Gastroesophageal sphincter (tissue), 4 donors: ENCODE measurements around the gene LYRM1. TPM values are rescaled to one million over a fixed set of nuclear protein-coding genes. Genes with fewer than 3 reads are reported as not detected.
"Not testable (repeated sequence)": the region's sequence is repeated elsewhere in the genome, so short reads cannot be mapped to it uniquely, and the experiment has no call there.

Experiments
- ATAC-seq: fragments of 150-250 bp; one replicate; pipeline ENCODE4 v1.9.1; 2016; ENCODE audit warnings: mild to moderate bottlenecking, moderate library complexity
- H3K27ac ChIP-seq, 4 donors: fragments of 200-600 bp; sonication (generic) in 3 of 4; 1 replicate in 3 of 4; 2 replicates in 1 of 4; pipeline ENCODE4 v1.5.1; 2016 to 2019
- H3K27me3 ChIP-seq: fragments of 200-600 bp; sonication (generic); one replicate; pipeline ENCODE4 v1.5.1; 2019
- H3K36me3 ChIP-seq, 2 donors: fragments of 200-600 bp; sonication (generic); one replicate each; pipeline ENCODE4 v1.5.1; 2019; ENCODE audit warnings: control low read depth in 1 of 2
- H3K4me1 ChIP-seq, 3 donors: fragments of 200-600 bp; sonication (generic); 1 replicate in 2 of 3; 2 replicates in 1 of 3; pipeline ENCODE4 v1.5.1; 2016 to 2019; ENCODE audit warnings: control low read depth in 2 of 3
- H3K4me3 ChIP-seq, 2 donors: fragments of 200-600 bp; sonication (generic); one replicate each; pipeline ENCODE4 v1.5.1; 2019; ENCODE audit warnings: mild to moderate bottlenecking in 1 of 2, moderate library complexity in 1 of 2
- H3K9me3 ChIP-seq, 3 donors: fragments of 200-600 bp; sonication (generic); one replicate each; pipeline ENCODE4 v1.5.1; 2017 to 2019; ENCODE audit warnings: control low read depth in 2 of 3
- EP300 ChIP-seq: sonication (generic); formaldehyde crosslinking; IDR thresholded peaks from one replicate; pipeline ENCODE4 v1.6.1; 2017; ENCODE audit warnings: antibody characterized with exemption, mild to moderate bottlenecking
- POLR2A ChIP-seq, 2 donors: fragments of 450-650 bp; IDR thresholded peaks; one replicate each; pipeline ENCODE4 v1.6.1; 2017; ENCODE audit warnings: antibody characterized with exemption in 2 of 2, mild to moderate bottlenecking in 2 of 2, moderate library complexity in 1 of 2
- POLR2AphosphoS5 ChIP-seq: sonication (generic); formaldehyde crosslinking; IDR thresholded peaks from one replicate; pipeline ENCODE4 v1.6.1; 2017; ENCODE audit warnings: antibody characterized with exemption
- WGBS, 2 donors: methylation state at CpG; one replicate each; pipeline ENCODE4 v1.1.5; 2018; ENCODE audit warnings: low coverage in 1 of 2; 5-methylcytosine and 5-hydroxymethylcytosine counted together
- total RNA-seq, 4 donors: library from RNA; depleted of rRNA; stranded (reverse); fragments of >200 nt; gene quantifications; one replicate each; pipeline ENCODE4 v1.1.0, GENCODE V29; 2016
- TF ChIP-seq, protein P1 (sequence below), 4 experiments: fragments of 200-600 bp in 2 of 4; fragments of 450-650 bp in 2 of 4; sonication (generic) in 1 of 4; IDR thresholded peaks; one replicate each; pipeline ENCODE4 v1.5.1; 2017 to 2019; ENCODE audit warnings: antibody characterized with exemption in 4 of 4, mild to moderate bottlenecking in 2 of 4, moderate library complexity in 2 of 4

The LYRM1 gene
- total RNA-seq, 4 donors from 2014 or later = 54.3 to 88.7 (median 58.7) TPM

DNA sequence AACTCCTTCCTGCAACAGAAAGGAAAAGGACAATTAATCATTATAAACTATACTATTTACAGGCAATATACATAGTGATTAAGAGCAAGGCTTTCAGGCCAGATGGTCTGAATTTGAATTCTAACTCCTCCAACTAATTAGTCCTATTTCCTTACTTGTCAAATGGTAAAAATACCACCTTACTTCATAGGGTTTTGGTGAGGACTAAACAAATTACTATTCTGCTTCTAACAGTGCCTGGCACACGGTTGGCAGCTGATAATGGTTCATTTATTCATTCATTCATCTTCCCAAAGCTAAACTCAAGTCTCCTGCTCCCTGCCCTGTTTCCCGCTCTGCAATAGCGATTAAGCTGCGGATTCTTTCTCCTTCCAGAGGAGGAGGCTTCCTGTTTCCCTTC is 40.2 kb upstream of the LYRM1 start:
- Histone ChIP-seq H3K36me3 (peaks cover 0 to 44% of the 10 kb centered on the region in 2 donors), H3K4me3 (no peak overlapping the region), H3K4me1 (peaks cover 2 to 65% (median 3%) of the 10 kb centered on the region in 3 donors), H3K27ac (peak overlapping the region in 3 of 4 donors; percentile 21 to 42 (median 31)), H3K9me3 (no peaks in the 10 kb centered on the region), H3K27me3 (no peaks in the 10 kb centered on the region)
- TF ChIP-seq POLR2A (IDR thresholded peaks at IDR 0.05) = no peak
- TF ChIP-seq, protein P1, sequence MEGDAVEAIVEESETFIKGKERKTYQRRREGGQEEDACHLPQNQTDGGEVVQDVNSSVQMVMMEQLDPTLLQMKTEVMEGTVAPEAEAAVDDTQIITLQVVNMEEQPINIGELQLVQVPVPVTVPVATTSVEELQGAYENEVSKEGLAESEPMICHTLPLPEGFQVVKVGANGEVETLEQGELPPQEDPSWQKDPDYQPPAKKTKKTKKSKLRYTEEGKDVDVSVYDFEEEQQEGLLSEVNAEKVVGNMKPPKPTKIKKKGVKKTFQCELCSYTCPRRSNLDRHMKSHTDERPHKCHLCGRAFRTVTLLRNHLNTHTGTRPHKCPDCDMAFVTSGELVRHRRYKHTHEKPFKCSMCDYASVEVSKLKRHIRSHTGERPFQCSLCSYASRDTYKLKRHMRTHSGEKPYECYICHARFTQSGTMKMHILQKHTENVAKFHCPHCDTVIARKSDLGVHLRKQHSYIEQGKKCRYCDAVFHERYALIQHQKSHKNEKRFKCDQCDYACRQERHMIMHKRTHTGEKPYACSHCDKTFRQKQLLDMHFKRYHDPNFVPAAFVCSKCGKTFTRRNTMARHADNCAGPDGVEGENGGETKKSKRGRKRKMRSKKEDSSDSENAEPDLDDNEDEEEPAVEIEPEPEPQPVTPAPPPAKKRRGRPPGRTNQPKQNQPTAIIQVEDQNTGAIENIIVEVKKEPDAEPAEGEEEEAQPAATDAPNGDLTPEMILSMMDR (IDR thresholded peaks at IDR 0.05) = no peak
- TF ChIP-seq EP300 = no peak
- TF ChIP-seq POLR2AphosphoS5 = no peak
- 63 to 68% methylated on average over 4 of the region's 4 CpGs for WGBS, 2 donors
- ATAC-seq = no peak

DNA sequence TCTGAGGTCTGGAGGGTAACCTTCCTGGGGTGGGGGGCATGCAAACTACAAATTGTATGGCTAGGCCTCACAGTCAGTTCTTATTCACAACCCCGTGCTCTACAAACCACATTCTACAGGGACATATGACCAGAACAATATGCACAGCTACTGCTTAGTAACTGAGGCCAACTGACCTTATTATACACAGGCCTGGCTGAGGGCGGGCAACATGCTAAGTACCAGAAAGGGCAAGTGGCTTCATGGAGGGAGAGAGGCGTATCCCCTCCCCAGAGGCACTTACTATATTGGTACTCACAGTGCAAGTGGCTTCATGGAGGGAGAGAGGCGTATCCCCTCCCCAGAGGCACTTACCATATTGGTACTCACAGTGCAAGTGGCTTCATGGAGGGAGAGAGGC is 39.6 kb upstream of the LYRM1 start:
- H3K4me1 ChIP-seq = peaks cover 9 to 71% (median 9%) of the 10 kb centered on the region in 3 donors
- not testable (repeated sequence) for H3K27me3 ChIP-seq, ATAC-seq, H3K4me3 ChIP-seq, H3K9me3 ChIP-seq
- 33% methylated on average over 1 of the region's 4 CpGs; no CpG with 5 or more reads in 1 of the 2 donors for WGBS, 2 donors
- peak overlapping the region in 3 of 4 donors; percentile 20 to 31 (median 21) for H3K27ac ChIP-seq
- H3K36me3 ChIP-seq = peaks cover 0 to 39% of the 10 kb centered on the region in 2 donors

DNA sequence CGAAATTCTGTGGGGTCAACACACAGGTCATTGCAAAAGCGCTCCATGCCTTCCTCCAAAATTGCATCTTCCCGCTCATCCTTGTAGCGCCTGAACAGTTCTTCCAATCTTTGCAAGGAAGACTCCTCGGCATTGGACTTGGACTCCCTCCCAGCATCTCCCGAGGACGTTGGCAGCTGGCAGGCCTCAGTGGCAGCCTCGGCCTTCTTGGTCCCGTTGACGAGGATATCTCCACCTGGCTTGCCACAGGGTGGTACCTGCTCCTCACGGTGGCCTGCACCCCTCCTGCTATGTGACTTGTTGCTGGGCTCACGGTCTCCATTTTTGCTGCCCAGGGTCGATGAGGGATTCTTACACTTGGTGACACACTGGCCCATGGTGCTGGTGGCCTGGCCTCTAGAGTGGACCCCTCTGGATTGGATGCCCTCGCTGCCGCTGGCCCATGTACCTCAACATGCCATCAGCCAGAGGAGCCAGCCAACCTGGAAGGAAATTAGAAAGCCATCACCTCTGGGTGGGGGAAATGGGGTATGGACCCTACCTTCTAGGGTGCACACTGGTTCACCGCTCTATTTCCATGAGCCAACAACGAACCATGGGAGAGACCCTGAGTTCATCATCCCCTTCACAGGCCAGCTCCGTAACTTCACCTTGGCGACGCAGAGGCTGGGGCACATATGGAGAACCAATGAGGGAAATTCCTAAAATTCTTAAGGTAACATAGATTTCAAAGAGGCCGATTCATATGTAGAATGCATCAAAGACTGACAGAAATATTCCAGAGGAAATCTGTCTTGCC is 38.2 kb upstream of the LYRM1 start:
- 81 to 91% methylated on average over 3 to 7 of the region's 21 CpGs for WGBS, 2 donors
- Histone ChIP-seq H3K4me3 (no peak overlapping the region), H3K27ac (no peak overlapping the region), H3K4me1 (peaks cover 20 to 84% (median 21%) of the 10 kb centered on the region in 3 donors), H3K27me3 (no peaks in the 10 kb centered on the region), H3K36me3 (peaks cover 0 to 33% of the 10 kb centered on the region in 2 donors), H3K9me3 (no peaks in the 10 kb centered on the region)
- TF ChIP-seq, protein P1 (IDR thresholded peaks at IDR 0.05) = no peak
- no peak for TF ChIP-seq POLR2AphosphoS5
- ATAC-seq = no peak

DNA sequence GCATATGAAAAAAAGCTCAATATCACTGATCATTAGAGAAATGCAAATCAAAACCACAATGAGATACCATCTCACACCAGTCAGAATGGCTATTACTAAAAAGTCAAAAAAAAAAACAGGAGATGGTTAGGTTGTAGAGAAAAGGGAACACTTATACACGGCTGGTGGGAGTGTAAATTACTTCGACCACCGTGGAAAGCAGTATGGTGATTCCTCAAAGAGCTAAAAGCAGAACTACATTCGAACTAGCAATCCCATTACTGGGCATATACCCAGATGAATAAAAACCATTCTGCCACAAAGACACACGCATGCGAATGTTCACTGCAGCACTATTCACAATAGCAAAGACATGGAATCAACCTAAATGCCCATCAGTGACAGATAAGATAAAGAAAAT is 36.2 kb upstream of the LYRM1 start:
- peaks cover 0 to 33% of the 10 kb centered on the region in 2 donors for H3K36me3 ChIP-seq

DNA sequence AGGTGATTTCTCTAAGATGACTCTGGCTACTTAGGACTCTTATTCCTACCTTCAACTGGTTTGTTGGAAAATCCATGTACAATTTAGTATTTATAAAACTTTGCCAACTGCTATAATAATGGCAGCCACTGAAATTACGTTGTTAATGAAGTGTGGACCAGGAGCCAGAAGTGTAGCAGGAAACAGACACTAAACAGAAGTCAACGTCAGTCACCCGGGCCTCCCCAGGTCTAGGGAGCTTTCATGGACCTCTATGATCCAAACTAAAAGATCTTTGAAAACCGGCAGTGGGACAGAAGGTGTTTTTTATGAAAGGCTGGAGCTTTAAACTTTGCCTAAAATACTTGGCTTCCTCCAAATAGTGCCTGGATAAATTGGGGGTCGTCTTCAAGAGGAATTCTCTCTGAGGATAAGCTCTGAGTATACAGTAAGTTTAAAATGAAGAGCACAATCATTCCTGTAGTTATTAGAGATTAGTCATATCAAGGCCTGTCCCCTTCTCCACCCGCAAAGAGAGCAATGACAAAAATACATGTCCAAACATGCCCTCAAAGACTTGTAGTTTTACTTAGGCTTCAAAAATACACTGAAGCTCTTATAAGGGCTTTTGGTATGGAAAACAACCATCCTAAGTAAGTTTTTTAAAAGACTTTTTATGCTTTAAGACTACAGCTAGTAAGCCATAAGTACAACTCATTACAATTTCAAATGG is 35.0 kb upstream of the LYRM1 start:
- Histone ChIP-seq H3K27ac (peak overlapping the region; percentile 68 to 78 (median 77)), H3K4me1 (peaks cover 34 to 93% (median 50%) of the 10 kb centered on the region in 3 donors)
- TF ChIP-seq POLR2AphosphoS5 (no peak), POLR2A (IDR thresholded peaks at IDR 0.05) (no peak), EP300 (no peak)

More for the DNA sequence above, 36.2 kb upstream of the LYRM1 start:
- not testable (repeated sequence) for H3K4me3 ChIP-seq, H3K27me3 ChIP-seq, ATAC-seq, H3K9me3 ChIP-seq
- 91 to 96% methylated on average over 5 to 6 of the region's 6 CpGs for WGBS, 2 donors
- Histone ChIP-seq H3K27ac (peak overlapping the region in 2 of 4 donors; percentile 68 to 78), H3K4me1 (peaks cover 31 to 93% (median 38%) of the 10 kb centered on the region in 3 donors)

DNA sequence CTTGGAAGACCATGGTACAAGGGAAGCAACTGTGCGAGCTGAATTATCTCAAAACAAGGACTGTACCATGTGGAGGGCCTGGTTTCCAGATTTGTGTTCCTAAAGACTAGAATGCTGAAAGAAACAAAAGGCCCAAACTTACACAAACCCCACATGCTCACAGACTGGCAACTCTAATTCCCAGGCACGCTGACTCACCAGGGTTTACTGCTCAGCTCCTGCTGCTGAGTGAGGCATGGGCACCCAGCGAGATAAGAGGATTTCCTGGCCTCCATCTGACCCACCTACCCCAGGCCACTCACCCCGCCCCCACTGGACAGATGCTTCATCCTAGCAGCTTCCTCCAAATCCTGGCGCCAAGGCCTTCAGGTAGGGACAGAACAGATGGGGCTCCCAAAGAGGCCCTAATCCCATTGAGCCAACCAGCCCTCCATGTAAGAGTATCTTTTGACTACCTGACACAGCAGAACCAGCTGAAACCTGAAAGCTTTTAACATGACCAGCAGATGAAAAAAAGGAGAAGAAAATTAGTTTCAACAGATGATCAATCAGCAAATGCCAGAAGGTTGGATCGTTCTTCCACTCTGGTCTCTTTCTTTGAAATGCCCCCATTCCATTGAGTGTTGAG is 34.3 kb upstream of the LYRM1 start:
- H3K27me3 ChIP-seq = no peaks in the 10 kb centered on the region
- TF ChIP-seq, protein P1 (IDR thresholded peaks at IDR 0.05) = no peak
- no peak for TF ChIP-seq POLR2A (IDR thresholded peaks at IDR 0.05)
- TF ChIP-seq EP300 = no peak
- peak; percentile 58 for TF ChIP-seq POLR2AphosphoS5
- H3K9me3 ChIP-seq = no peaks in the 10 kb centered on the region
- no peak overlapping the region for H3K4me3 ChIP-seq
- 55 to 67% methylated on average over 3 to 4 of the region's 6 CpGs for WGBS, 2 donors
- H3K4me1 ChIP-seq = peaks cover 41 to 93% (median 53%) of the 10 kb centered on the region in 3 donors
- no peak for ATAC-seq
- peak overlapping the region; percentile 68 to 78 (median 77) for H3K27ac ChIP-seq
- H3K36me3 ChIP-seq = peaks cover 0 to 16% of the 10 kb centered on the region in 2 donors

More for the DNA sequence above, 35.0 kb upstream of the LYRM1 start:
- H3K36me3 ChIP-seq = peaks cover 0 to 23% of the 10 kb centered on the region in 2 donors
- H3K27me3 ChIP-seq = no peaks in the 10 kb centered on the region
- WGBS, 2 donors = 13 to 33% methylated on average over 6 of the region's 6 CpGs
- H3K9me3 ChIP-seq = no peaks in the 10 kb centered on the region
- no peak for ATAC-seq
- no peak overlapping the region for H3K4me3 ChIP-seq
